HCT116 (cell line): Measurements from ENCODE around the gene GALNT11. TPM values are rescaled to one million over a fixed set of nuclear protein-coding genes. Genes with fewer than 3 reads are reported as not detected.

Experiments
- ATAC-seq: fragments of 200-7000 bp; cut with Tn5 transposase; 2 replicates; pipeline ENCODE4 v1.9.1; 2020; ENCODE audit warnings: mild to moderate bottlenecking, moderate library complexity
- BruUV-seq: library from RNA; stranded (reverse); fragments of 400-500 nt; replicated peaks from 2 replicates; lab custom pipeline; 2021; lab: Mats Ljungman, UMichigan
- CTCF ChIA-PET: fragments of 300-600 bp; sonication (Branson Sonifier 250); formaldehyde crosslinking; loops from one replicate; lab custom pipeline; 2021; ENCODE audit warnings: antibody characterized with exemption; lab: Charles Lee
- POLR2A ChIA-PET: fragments of 300-600, 350-600 bp; sonication (Branson Sonifier 250); formaldehyde crosslinking; loops from one replicate; lab custom pipeline; 2021; ENCODE audit warnings: antibody characterized with exemption; lab: Charles Lee
- RAD21 ChIA-PET, 2 experiments: fragments of 300-600 bp; sonication (Branson Sonifier 250); formaldehyde crosslinking; loops; one replicate each; lab custom pipeline; 2023; ENCODE audit warnings: low total read pairs in 2 of 2; ENCODE audit not compliant: uncharacterized antibody in 2 of 2, unreplicated experiment in 2 of 2, low non-redundant PET in 1 of 2; lab: Charles Lee
- DNase-seq: peaks from one replicate; pipeline ENCODE4 v3.0.0-alpha.2; 2010; ENCODE audit warnings: low read depth, low spot score
- H2AFZ ChIP-seq: fragments of 200-600 bp; shearing (Covaris generic), sonication (generic); 2 replicates; pipeline ENCODE4 v1.6.1; 2017; ENCODE audit warnings: low read depth, mixed run types, mixed read lengths, antibody characterized with exemption, low read length; ENCODE audit not compliant: poor library complexity, severe bottlenecking
- H3K27ac ChIP-seq: 2 replicates; pipeline ENCODE4 v1.5.1; 2012; ENCODE audit warnings: low read depth, low read length
- H3K27me3 ChIP-seq: fragments of 200-600 bp; sonication (generic); 2 replicates; pipeline ENCODE4 v1.6.1; 2016; ENCODE audit warnings: mixed run types, low read length, mixed read lengths; ENCODE audit not compliant: insufficient read depth
- H3K36me3 ChIP-seq, 2 experiments: fragments of 200-500 bp in 1 of 2; fragments of 200-600 bp in 1 of 2; sonication (Bioruptor generic) in 1 of 2; sonication (generic) in 1 of 2; 2 replicates each; pipeline versions ENCODE4 v1.5.1 to v1.6.1; 2014 to 2016; ENCODE audit warnings: low read length in 2 of 2, inconsistent platforms in 1 of 2, mixed read lengths in 1 of 2, mixed run types in 1 of 2; ENCODE audit not compliant: insufficient read depth in 2 of 2, control insufficient read depth in 1 of 2
- H3K4me1 ChIP-seq, 2 experiments: fragments of 200-600 bp in 1 of 2; sonication (generic) in 1 of 2; 2 replicates each; pipeline versions ENCODE4 v1.5.1 to v1.6.1; 2012 to 2017; ENCODE audit warnings: low read length in 2 of 2, inconsistent platforms in 1 of 2, mild to moderate bottlenecking in 1 of 2, mixed read lengths in 1 of 2, mixed run types in 1 of 2, moderate library complexity in 1 of 2; ENCODE audit not compliant: insufficient read depth in 2 of 2, control insufficient read depth in 1 of 2
- H3K4me2 ChIP-seq: fragments of 200-600 bp; sonication (generic); 2 replicates; pipeline ENCODE4 v1.6.1; 2017; ENCODE audit warnings: mixed run types, low read length, mixed read lengths
- H3K4me3 ChIP-seq, 2 experiments: fragments of 200-600 bp in 1 of 2; sonication (generic) in 1 of 2; replicated peaks in 1 of 2; 2 replicates each; pipeline ENCODE4 v1.5.1; 2011 to 2016; ENCODE audit warnings: low read length in 2 of 2, control low read depth in 1 of 2, low read depth in 1 of 2, mild to moderate bottlenecking in 1 of 2, mixed read lengths in 1 of 2, mixed run types in 1 of 2
- H3K79me2 ChIP-seq: fragments of 200-600 bp; sonication (generic); 2 replicates; pipeline ENCODE4 v1.6.1; 2017; ENCODE audit warnings: mild to moderate bottlenecking, mixed run types, low read length, moderate library complexity, mixed read lengths; ENCODE audit not compliant: insufficient read depth
- H3K9ac ChIP-seq: fragments of 200-600 bp; sonication (generic); 2 replicates; pipeline ENCODE4 v1.6.1; 2016; ENCODE audit warnings: low read length, mixed read lengths
- H3K9me2 ChIP-seq: fragments of 200-600 bp; sonication (generic), shearing (Covaris generic); 2 replicates; pipeline ENCODE4 v1.6.1; 2017; ENCODE audit warnings: mixed run types, mild to moderate bottlenecking, moderate library complexity; ENCODE audit not compliant: insufficient read depth
- H3K9me3 ChIP-seq, 2 experiments: fragments of 200-500 bp in 1 of 2; fragments of 200-600 bp in 1 of 2; sonication (Bioruptor generic) in 1 of 2; sonication (generic) in 1 of 2; 2 replicates each; pipeline ENCODE4 v1.6.1; 2014 to 2017; ENCODE audit warnings: low read length in 2 of 2, mixed read lengths in 2 of 2, inconsistent platforms in 1 of 2, low read depth in 1 of 2, mild to moderate bottlenecking in 1 of 2, mixed run types in 1 of 2, moderate library complexity in 1 of 2; ENCODE audit not compliant: control insufficient read depth in 1 of 2, insufficient read depth in 1 of 2
- H4K20me1 ChIP-seq: fragments of 200-600 bp; sonication (generic), shearing (Covaris generic); 2 replicates; pipeline ENCODE4 v1.6.1; 2017; ENCODE audit warnings: mixed run types, mild to moderate bottlenecking, moderate library complexity; ENCODE audit not compliant: insufficient read depth
- ATF3 ChIP-seq: IDR thresholded peaks from 2 replicates; pipeline ENCODE4 v1.6.1; 2012
- CEBPB ChIP-seq: IDR thresholded peaks from 2 replicates; pipeline ENCODE4 v1.6.1; 2012; ENCODE audit warnings: low read depth
- CTCF ChIP-seq, 3 experiments: fragments of 200-600 bp in 1 of 3; sonication (generic) in 1 of 3; IDR thresholded peaks in 2 of 3; conservative IDR thresholded peaks in 1 of 3; 2 replicates each; pipeline ENCODE4 v1.5.1; 2012 to 2017; ENCODE audit warnings: low read depth in 2 of 3, low read length in 2 of 3, antibody characterized with exemption in 1 of 3, borderline replicate concordance in 1 of 3, control low read depth in 1 of 3, mild to moderate bottlenecking in 1 of 3, mixed read lengths in 1 of 3, mixed run types in 1 of 3, moderate library complexity in 1 of 3; ENCODE audit not compliant: insufficient read depth in 1 of 3
- ELF1 ChIP-seq: IDR thresholded peaks from 2 replicates; pipeline ENCODE4 v1.6.1; 2012; ENCODE audit warnings: low read depth, borderline replicate concordance
- FOSL1 ChIP-seq: IDR thresholded peaks from 2 replicates; pipeline ENCODE4 v1.6.1; 2012; ENCODE audit warnings: low read depth
- JUND ChIP-seq: IDR thresholded peaks from 2 replicates; pipeline ENCODE4 v1.6.1; 2012
- POLR2A ChIP-seq: IDR thresholded peaks from 2 replicates; pipeline ENCODE4 v1.7.0; 2011; ENCODE audit warnings: borderline replicate concordance; ENCODE audit not compliant: insufficient read depth, insufficient read length; ENCODE audit errors: extremely low read depth
- POLR2AphosphoS5 ChIP-seq: IDR thresholded peaks from 2 replicates; pipeline ENCODE4 v1.6.1; 2011; ENCODE audit warnings: mild to moderate bottlenecking, low read depth, low read length, moderate library complexity
- RAD21 ChIP-seq: IDR thresholded peaks from 2 replicates; pipeline ENCODE4 v1.6.1; 2012; ENCODE audit warnings: low read depth, mild to moderate bottlenecking
- REST ChIP-seq: IDR thresholded peaks from 2 replicates; pipeline ENCODE4 v1.6.1; 2012; ENCODE audit warnings: low read depth
- SIN3A ChIP-seq: IDR thresholded peaks from 2 replicates; pipeline ENCODE4 v1.6.1; 2012; ENCODE audit warnings: low read depth
- SP1 ChIP-seq: IDR thresholded peaks from 2 replicates; pipeline ENCODE4 v1.6.1; 2012; ENCODE audit warnings: low read depth
- TCF7L2 ChIP-seq: IDR thresholded peaks from 2 replicates; pipeline ENCODE4 v1.7.0; 2011; ENCODE audit warnings: borderline replicate concordance, inconsistent platforms; ENCODE audit not compliant: insufficient read depth, insufficient read length; ENCODE audit errors: extremely low read depth
- YY1 ChIP-seq: IDR thresholded peaks from 2 replicates; pipeline ENCODE4 v1.6.1; 2011; ENCODE audit warnings: low read length, low read depth, moderate library complexity, mild to moderate bottlenecking; ENCODE audit not compliant: insufficient replicate concordance; ENCODE audit errors: extremely low read depth
- ZFX ChIP-seq: fragments of 450-650 bp; IDR thresholded peaks from 2 replicates; pipeline ENCODE4 v1.6.1; 2017
- intact Hi-C: fragments of 100-400 bp; cut with micrococcal nuclease; formaldehyde crosslinking; loops from 2 replicates; pipeline ENCODE4 v1.10.0; 2022
- total RNA-seq: library from RNA; stranded (reverse); gene quantifications from one replicate; pipeline ENCODE4 v1.2.1, GENCODE V29; 2021; ENCODE audit not compliant: unreplicated experiment

Gene GALNT11
- total RNA-seq, 1 experiment from 2014 or later: 28.9 TPM

- no peak for DNase-seq
- Histone ChIP-seq H3K4me1 (no peaks in the 10 kb centered on the region), H4K20me1 (no peaks in the 10 kb centered on the region), H3K36me3 (peaks cover 0 to 4% of the 10 kb centered on the region in 2 experiments; a peak in 1 of 4 replicates), H3K79me2 (no peaks in the 10 kb centered on the region), H2AFZ (no peak overlapping the region), H3K27ac (no peak overlapping the region), H3K9ac (no peak overlapping the region), H3K9me3 (no peaks in the 10 kb centered on the region), H3K4me3 (no peak overlapping the region), H3K4me2 (no peak overlapping the region), H3K27me3 (no peaks in the 10 kb centered on the region), H3K9me2 (no peaks in the 10 kb centered on the region)
- CTCF ChIA-PET: no interaction called here
- POLR2A ChIA-PET: no interaction called here
- no TSS peak for BruUV-seq
- TF ChIP-seq POLR2A: no peak
- TF ChIP-seq TCF7L2: no peak
- TF ChIP-seq JUND: no peak
- no peak for TF ChIP-seq POLR2AphosphoS5
- no peak for TF ChIP-seq SIN3A
- TF ChIP-seq FOSL1: no peak
- no peak for TF ChIP-seq YY1
- no peak for TF ChIP-seq ELF1
- TF ChIP-seq ZFX: no peak
- no peak for TF ChIP-seq RAD21
- no peak for TF ChIP-seq REST
- no peak for TF ChIP-seq SP1
- TF ChIP-seq CTCF (IDR thresholded peaks at IDR 0.05 in 2 of 3, conservative IDR thresholded peaks at IDR 0.05 in 1 of 3; ENCODE audit: borderline replicate concordance in 1 of 3, insufficient read depth in 1 of 3, low read depth in 2 of 3, low read length in 2 of 3): no peak
- TF ChIP-seq CEBPB: no peak
- TF ChIP-seq ATF3: no peak
- RAD21 ChIA-PET: no interaction called here
- intact Hi-C loops: no loop called here
- no peak for ATAC-seq
Measured at GRCh38 chr7:152103691-152104090, 78.2 kb downstream of the GALNT11 start.
